Thyroid gland (tissue), 4 donors: ENCODE results near the gene GDPD3. TPM values are rescaled to one million over a fixed set of nuclear protein-coding genes. Genes with fewer than 3 reads are reported as not detected.

Experiments used
- DNase-seq, 2 donors: peaks; one replicate each; pipeline ENCODE4 v3.0.0-alpha.2; 2019
- H3K27ac ChIP-seq, 3 donors: fragments of 200-600 bp; sonication (generic); 1 replicate in 2 of 3; 2 replicates in 1 of 3; pipeline ENCODE4 v1.5.1; 2016 to 2019; ENCODE audit warnings: mild to moderate bottlenecking in 1 of 3, moderate library complexity in 1 of 3
- H3K27me3 ChIP-seq: fragments of 200-600 bp; sonication (generic); one replicate; pipeline ENCODE4 v1.5.1; 2019
- H3K36me3 ChIP-seq, 2 donors: fragments of 200-600 bp; sonication (generic); one replicate each; pipeline ENCODE4 v1.5.1; 2016 to 2019
- H3K4me1 ChIP-seq, 2 donors: fragments of 200-600 bp; sonication (generic); one replicate each; pipeline ENCODE4 v1.5.1; 2017 to 2019
- H3K4me3 ChIP-seq, 3 donors: fragments of 200-600 bp; sonication (generic); replicated peaks in 1 of 3; 1 replicate in 2 of 3; 2 replicates in 1 of 3; pipeline ENCODE4 v1.5.1; 2016; ENCODE audit warnings: mild to moderate bottlenecking in 1 of 3
- H3K9me3 ChIP-seq: fragments of 200-600 bp; sonication (generic); one replicate; pipeline ENCODE4 v1.5.1; 2017
- CTCF ChIP-seq, 6 experiments: fragments of 200-600 bp in 3 of 6; fragments of 450-650 bp in 3 of 6; sonication (generic) in 3 of 6; IDR thresholded peaks; one replicate each; pipeline ENCODE4 v1.5.1; 2016 to 2019; ENCODE audit warnings: antibody characterized with exemption in 6 of 6, mild to moderate bottlenecking in 2 of 6, inconsistent platforms in 1 of 6, moderate library complexity in 1 of 6
- POLR2A ChIP-seq, 2 donors: fragments of 450-650 bp; IDR thresholded peaks; one replicate each; pipeline ENCODE4 v1.6.1; 2017; ENCODE audit warnings: antibody characterized with exemption in 2 of 2, mild to moderate bottlenecking in 2 of 2, moderate library complexity in 1 of 2
- WGBS, 2 donors: methylation state at CpG; one replicate each; pipeline ENCODE4 v1.1.5; 2017; 5-methylcytosine and 5-hydroxymethylcytosine counted together
- intact Hi-C: fragments of 100-400 bp; cut with DNase I; formaldehyde crosslinking; loops from one replicate; pipeline ENCODE4 v1.15.1; 2023
- total RNA-seq, 4 donors: library from RNA; depleted of rRNA; stranded (reverse); fragments of >200 nt; gene quantifications; one replicate each; pipeline ENCODE4 v1.2.3, GENCODE V29; 2016

GDPD3 gene
- total RNA-seq, 4 donors from 2014 or later, result 0.68 to 1.6 (median 1.2) TPM; not detected in 1

GRCh38 chr16:30091474-30092372 lies 21.6 kb downstream of the GDPD3 start, which contains the start of gene TBX6:
TSS of gene TBX6 (minus strand) at chr16:30091924. CDS start at chr16:30091193, 731 bp downstream.
- peaks cover 38 to 44% of the 10 kb centered on the region in 2 donors for H3K4me1 ChIP-seq
- no peaks in the 10 kb centered on the region for H3K27me3 ChIP-seq
- DNase-seq, result peak; percentile 92 to 93
- H3K9me3 ChIP-seq, result no peaks in the 10 kb centered on the region
- peak within 1 kb of the TSS; percentile 80 to 82 (median 80) for H3K27ac ChIP-seq
- 1% methylated on average over 18 to 49 of the region's 76 CpGs for WGBS, 2 donors
- intact Hi-C loops, result no loop called here
- TF ChIP-seq POLR2A (IDR thresholded peaks at IDR 0.05) (peak in 1 of 2 donors; percentile 47), CTCF (IDR thresholded peaks at IDR 0.05) (peak in 5 of 6 experiments; percentile 67 to 98 (median 79))
- peak within 1 kb of the TSS in 2 of 3 donors; percentile 35 to 40 for H3K4me3 ChIP-seq
- H3K36me3 ChIP-seq, result peaks cover 5 to 12% of the 10 kb centered on the region in 2 donors

GRCh38 chr16:30090610-30091331 lies 22.6 kb downstream of the GDPD3 start:
- peak overlapping the region in 1 of 3 donors; percentile 35 for H3K4me3 ChIP-seq
- intact Hi-C loops, result no loop called here

GRCh38 chr16:30088832-30089624 lies 24.3 kb downstream of the GDPD3 start:
- peaks cover 18 to 23% of the 10 kb centered on the region in 2 donors for H3K36me3 ChIP-seq
- H3K4me3 ChIP-seq, result no peak overlapping the region
- TF ChIP-seq POLR2A (IDR thresholded peaks at IDR 0.05) (no peak), CTCF (IDR thresholded peaks at IDR 0.05) (no peak)
- intact Hi-C loops, result loop anchor here (10.0 kb wide), 1 partner anchor 336 kb away; no protein-coding TSS in a partner anchor
- H3K4me1 ChIP-seq, result peaks cover 23 to 28% of the 10 kb centered on the region in 2 donors
- WGBS, 2 donors, result 85 to 86% methylated on average over 10 to 16 of the region's 22 CpGs
- no peaks in the 10 kb centered on the region for H3K9me3 ChIP-seq
- DNase-seq, result no peak
- H3K27ac ChIP-seq, result no peak overlapping the region
- H3K27me3 ChIP-seq, result no peaks in the 10 kb centered on the region

More at GRCh38 chr16:30090610-30091331, 22.6 kb downstream of the GDPD3 start:
- Histone ChIP-seq H3K9me3 (no peaks in the 10 kb centered on the region), H3K27ac (peak overlapping the region; percentile 80 to 82 (median 80)), H3K36me3 (peaks cover 5 to 13% of the 10 kb centered on the region in 2 donors), H3K27me3 (no peaks in the 10 kb centered on the region), H3K4me1 (peaks cover 35 to 41% of the 10 kb centered on the region in 2 donors)
- 71 to 75% methylated on average over 19 to 21 of the region's 26 CpGs for WGBS, 2 donors
- no peak for TF ChIP-seq POLR2A (IDR thresholded peaks at IDR 0.05)
- TF ChIP-seq CTCF (IDR thresholded peaks at IDR 0.05), result no peak
- no peak for DNase-seq

GRCh38 chr16:30088237-30088831 lies 25.0 kb downstream of the GDPD3 start:
- intact Hi-C loops, result loop anchor here (10.0 kb wide), 1 partner anchor 336 kb away; no protein-coding TSS in a partner anchor
- H3K4me3 ChIP-seq, result no peak overlapping the region
- H3K4me1 ChIP-seq, result peaks cover 23 to 24% of the 10 kb centered on the region in 2 donors
- no peaks in the 10 kb centered on the region for H3K27me3 ChIP-seq
- no peak overlapping the region for H3K27ac ChIP-seq
- no peaks in the 10 kb centered on the region for H3K9me3 ChIP-seq
- H3K36me3 ChIP-seq, result peaks cover 22 to 26% of the 10 kb centered on the region in 2 donors
- TF ChIP-seq POLR2A (IDR thresholded peaks at IDR 0.05) (no peak), CTCF (IDR thresholded peaks at IDR 0.05) (no peak)
- DNase-seq, result no peak
- 75 to 82% methylated on average over 9 to 10 of the region's 10 CpGs for WGBS, 2 donors
